Tongue (tissue), 2 donors: Measurements from ENCODE around the gene REL. TPM values are rescaled to one million over a fixed set of nuclear protein-coding genes. Genes with fewer than 3 reads are reported as not detected.
"Not testable (repeated sequence)": the region's sequence is repeated elsewhere in the genome, so short reads cannot be mapped to it uniquely, and the experiment has no call there.

Experiments
- DNase-seq: peaks from one replicate; pipeline ENCODE4 v3.0.0-alpha.2; 2015
- total RNA-seq: library from RNA; depleted of rRNA; stranded (reverse); fragments of >200 nt; gene quantifications from one replicate; pipeline ENCODE4 v1.2.3, GENCODE V29; 2014

REL gene
- total RNA-seq, 1 donor from 2014 or later, result 17.1 TPM

- no peak for DNase-seq
Observed at GRCh38 chr2:60868589-60869273, 12.6 kb upstream of the REL start.

- no peak for DNase-seq
Observed at GRCh38 chr2:60872510-60872928, 8.9 kb upstream of the REL start.

- no peak for DNase-seq
Observed at GRCh38 chr2:60873381-60873780, 8.0 kb upstream of the REL start.

GRCh38 chr2:60875520-60875919 lies 5.9 kb upstream of the REL start:
- DNase-seq, result no peak

DNA sequence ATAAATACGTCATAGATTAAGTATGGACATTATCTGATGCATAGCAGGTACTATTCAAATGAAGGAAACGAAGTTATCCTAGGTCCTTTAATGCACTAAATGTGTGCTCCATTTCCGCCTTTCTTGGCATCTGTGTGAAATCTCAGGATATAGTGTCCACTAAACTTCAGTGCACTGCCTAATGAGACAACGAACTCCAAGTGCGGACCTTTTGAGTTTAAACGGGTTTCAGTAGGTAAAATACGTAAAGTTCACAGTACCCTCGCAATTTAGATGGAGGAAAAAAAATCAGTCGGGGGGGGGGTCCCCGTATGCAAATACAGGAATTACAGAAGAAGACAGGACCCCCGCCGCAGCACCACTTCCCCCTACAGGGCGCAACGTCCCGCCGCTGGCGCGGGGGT lies 729 bp upstream of the REL start:
- DNase-seq, result no peak

DNA sequence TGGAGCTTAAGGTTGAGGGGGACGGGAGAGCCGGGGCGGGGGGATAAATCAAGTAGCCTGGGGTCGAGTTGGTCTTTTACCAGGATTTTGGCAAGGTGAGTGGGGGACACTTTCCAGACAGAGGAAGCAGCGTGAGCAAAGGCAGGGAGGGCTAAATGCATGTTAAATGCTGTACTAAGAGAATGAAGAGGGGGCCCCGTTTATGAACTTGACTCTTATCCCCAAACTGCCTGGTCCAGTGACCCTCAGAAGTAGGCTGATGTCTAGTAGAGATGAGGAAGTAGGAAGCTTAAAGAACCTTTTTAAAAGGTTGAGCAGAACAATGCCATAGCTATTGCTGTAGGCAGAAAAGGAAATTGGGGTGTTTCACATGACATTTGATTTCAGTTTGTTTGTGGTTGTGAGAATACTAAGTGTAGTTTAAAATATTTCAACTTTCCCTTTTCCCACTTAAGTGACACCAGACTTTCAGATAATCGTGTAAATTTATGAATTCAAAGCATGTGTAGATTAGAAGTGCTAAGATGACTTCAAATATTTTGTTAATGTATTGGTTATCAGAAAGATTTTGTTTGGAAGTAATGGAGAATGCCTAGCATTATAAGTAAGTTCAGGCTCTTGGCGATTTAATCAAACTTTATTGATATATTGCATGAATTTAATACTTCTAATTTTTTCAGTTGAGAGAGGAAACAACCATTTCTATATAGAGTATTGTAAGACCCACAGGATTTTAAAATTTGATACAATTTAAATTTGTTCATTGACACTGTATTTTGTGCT lies 1.8 kb downstream of the REL start:
- peak; percentile 24 for DNase-seq

DNA sequence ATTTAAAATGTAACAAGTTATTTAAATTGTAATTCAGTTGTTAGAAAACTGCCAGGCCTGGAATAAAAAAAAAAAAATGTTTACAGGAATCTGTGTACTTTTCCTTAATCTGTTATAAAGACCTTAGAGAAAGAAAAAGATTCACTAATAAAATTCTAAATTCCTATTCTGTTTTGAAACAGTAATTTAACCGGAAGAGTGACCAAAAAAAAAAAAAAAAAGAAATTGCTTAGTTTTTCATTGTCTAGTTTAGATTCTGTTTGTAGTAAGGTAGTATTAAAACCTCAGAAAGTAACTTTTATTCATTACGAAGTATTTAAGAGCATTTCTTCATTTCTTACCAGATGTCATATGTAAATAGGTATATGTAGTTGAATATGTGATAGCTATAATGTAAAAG lies 2.5 kb downstream of the REL start:
- DNase-seq, result no peak

GRCh38 chr2:60884800-60885199 lies 3.4 kb downstream of the REL start:
- DNase-seq, result no peak

DNA sequence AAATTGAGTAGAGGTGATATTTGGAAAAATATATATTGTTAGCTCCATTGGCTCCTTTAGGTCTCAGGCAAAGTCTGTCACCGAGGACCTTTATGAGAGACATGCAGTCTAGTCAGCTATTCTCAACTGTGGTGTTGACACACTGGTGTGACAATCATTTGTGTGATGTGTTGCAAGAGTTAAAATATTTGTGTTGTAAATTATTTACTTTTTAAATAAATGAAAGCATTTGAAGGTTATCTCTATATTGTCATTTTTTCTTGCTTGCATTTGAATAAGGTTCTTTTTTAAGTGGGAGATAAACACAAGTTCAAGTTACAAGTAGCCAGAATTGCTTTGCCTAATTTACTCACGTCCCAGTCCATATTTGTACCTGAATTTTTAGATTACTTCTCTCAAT lies 4.3 kb downstream of the REL start:
- DNase-seq, result no peak

DNA sequence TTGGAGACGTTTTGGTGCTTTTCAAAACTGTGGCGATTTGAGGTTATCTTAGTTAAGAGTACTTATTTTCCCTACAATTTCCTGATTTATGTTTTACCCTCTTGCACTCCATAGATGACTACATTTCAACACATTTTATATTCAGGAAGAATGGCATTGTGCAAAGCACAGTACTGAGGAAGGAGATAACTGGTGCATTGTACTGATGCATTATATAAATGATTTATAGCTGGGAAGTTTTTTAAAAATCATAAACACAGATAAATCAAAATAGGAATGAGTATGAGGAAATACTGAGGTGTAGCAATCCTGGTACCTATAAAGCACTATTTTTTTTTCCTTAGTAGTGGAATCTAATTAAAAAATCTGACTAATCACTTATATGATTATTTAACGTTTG lies 5.6 kb downstream of the REL start:
- no peak for DNase-seq

DNA sequence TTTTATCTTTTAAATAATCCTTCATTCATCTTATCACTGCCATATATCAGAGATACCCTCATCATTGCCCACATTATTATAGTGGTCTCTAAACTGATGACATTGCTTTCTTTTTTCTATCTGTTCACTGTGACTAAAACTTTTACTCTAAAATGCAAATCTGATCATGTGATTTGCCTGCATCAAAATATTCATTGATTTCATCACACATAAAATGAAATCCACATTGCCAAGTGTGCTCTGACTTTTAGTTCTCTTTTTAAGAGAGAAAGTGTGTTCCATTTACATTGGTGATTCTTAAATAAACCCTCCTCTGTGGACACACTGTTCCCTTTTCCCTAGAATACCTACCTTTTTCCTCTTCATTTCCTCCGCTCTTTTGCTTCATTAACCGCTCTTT lies 7.5 kb downstream of the REL start:
- no peak for DNase-seq

DNA sequence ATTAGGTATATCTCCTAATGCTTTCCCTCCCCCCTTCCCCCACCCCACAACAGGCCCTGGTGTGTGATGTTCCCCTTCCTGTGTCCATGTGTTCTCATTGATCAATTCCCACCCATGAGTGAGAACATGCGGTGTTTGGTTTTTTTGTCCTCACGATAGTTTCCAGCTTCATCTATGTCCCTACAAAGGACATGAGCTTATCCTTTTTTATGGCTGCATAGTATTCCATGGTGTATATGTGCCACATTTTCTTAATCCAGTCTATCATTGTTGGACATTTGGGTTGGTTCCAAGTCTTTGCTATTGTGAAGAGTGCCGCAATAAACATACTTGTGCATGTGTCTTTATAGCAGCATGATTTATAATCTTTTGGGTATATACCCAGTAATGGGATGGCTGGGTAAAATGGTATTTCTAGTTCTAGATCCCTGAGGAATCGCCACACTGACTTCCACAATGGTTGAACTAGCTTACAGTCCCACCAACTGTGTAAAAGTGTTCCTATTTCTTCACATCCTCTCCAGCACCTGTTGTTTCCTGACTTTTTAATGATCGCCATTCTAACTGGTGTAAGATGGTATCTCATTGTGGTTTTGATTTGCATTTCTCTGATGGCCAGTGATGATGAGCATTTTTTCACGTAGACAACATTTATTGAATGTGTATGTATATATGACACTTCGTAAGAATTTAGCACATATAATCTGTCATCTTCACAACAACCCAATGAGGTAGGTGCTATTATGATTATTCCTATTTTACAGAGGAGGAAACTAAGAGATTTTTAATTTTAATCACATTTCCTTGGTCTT lies 8.4 kb downstream of the REL start:
- DNase-seq, result not testable (repeated sequence)

GRCh38 chr2:60890393-60890707 lies 9.0 kb downstream of the REL start:
- no peak for DNase-seq

DNA sequence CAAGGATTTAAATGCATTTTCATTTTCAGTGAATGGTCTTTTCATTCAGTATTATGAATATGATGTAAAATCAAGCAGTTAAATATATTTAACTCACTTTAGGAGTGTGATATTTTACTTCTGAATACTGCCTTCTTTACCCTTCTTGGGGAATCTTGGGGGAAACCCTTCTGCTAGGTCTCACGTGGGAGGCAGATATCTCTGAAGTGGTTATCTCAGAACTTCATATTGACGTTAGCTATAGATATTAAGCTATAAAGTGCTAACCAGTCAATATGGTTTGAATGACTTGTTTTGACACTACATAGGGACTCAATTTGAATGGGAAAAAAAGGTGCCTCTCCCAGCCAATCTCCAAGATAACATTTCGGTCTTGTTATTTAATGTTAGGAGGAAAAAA lies 9.8 kb downstream of the REL start:
- no peak for DNase-seq

- DNase-seq, result no peak
Observed at GRCh38 chr2:60898567-60898966, 17.2 kb downstream of the REL start.

DNA sequence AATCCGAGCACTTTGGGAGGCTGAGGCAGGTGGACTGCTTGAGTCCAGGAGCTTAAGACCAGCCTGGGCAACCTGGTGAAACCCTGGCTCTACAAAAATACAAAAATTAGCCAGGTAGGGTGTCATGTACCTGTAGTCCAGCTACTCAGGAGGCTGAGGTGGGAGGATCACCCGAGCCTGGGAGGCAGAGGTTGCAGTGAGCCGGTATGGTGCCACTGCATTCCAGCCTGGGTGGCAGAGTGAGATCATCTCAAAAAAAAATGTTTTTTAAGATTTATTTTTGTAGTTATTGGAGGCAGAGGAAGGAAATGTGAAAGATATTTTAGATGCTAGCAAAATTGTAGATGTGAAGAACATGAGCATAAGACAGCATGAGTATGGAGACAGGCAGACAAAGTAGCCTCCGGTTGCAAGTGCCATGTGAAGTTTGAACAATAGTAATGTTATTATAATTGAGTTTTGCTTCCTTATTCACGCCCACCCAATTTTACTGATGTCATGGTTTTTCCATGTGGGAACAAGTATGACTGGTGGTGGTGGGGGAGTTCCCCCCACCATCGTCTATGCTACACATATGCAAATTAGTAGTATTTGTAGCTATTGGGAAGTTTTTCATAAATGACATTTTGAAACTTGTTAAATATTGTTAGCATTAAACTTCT lies 18.0 kb downstream of the REL start:
- no peak for DNase-seq

DNA sequence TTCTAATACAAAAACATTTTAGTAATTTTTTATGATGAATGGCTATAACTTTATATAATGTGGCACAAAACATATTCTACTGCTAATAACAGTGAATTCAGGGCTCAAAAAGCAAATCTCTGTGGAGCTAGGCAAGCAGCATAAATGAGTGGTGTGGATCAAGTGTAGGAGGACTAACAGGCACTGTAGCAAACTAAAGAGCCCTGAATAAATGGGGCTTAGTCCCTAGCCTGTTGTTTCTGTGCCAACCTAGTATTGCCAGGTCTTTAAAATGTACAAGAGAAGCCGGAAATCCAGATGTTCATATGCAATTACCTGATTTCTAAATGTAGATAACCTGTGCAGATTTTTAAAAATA lies 18.5 kb downstream of the REL start:
- no peak for DNase-seq

- DNase-seq, result not testable (repeated sequence)
Observed at GRCh38 chr2:60901296-60901695, 19.9 kb downstream of the REL start.

GRCh38 chr2:60905867-60906266 lies 24.5 kb downstream of the REL start:
- not testable (repeated sequence) for DNase-seq

DNA sequence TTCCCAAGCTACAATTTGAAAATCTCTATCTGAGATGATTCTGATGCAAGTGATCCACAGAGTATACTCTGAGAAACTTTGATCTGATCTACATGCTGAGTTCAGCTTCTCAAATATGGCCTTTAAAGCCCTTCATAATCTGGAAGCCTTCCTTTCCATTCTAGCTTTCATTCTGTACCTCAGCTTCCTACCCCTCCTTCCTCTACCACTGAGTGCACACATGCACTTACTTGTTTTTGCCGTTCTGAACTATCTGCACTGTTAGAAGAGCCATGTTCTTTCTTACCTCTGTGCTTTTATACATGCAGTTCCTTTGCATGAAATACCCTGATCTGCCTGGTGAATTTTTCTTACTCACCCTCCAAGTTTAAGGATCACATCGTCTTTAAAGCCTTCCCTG lies 25.0 kb downstream of the REL start:
- DNase-seq, result no peak

GRCh38 chr2:60907329-60907728 lies 26.0 kb downstream of the REL start:
- DNase-seq, result no peak

DNA sequence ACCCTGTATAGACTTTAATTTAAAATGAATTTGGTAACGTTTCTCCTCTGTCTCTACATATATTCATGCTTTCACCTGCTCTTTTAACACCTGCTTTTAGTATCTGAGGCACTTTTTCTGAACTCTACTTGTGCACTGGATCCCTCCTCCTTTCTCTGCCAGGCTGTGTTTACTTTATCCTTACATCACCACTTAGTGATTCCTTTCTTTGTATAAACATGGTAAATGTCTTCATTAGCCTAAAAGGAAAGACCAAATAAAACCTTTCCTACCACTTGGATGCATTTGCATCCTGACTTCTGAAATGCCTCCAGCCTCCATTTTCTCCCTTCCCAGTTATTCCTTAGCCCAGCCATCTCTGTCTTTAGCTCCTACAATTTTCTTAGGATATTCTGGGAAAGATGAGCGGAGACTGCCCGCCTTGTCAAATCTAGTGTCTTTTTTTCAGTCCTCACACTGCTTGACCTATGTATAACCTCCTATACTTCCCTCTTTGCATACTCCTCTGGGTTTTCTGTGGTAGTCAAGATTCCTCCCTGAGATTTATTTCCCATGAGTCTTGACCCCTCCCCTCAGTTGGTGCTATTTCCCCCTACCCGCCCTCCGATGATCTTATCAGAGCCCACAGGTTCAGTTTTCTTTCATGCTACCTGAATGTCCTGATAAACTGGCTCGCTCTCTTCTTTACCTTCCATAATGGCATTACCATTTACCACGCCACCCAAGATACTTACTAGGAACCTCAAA lies 44.8 kb downstream of the REL start:
- DNase-seq, result peak; percentile 20
